ENCODE results near the gene MTMR4.
A peak's percentile ranks its signal among the peaks of the same experiment; 100 is the strongest.
"Not testable (repeated sequence)": the region's sequence is repeated elsewhere in the genome, so short reads cannot be mapped to it uniquely, and the experiment has no call there.

The MTMR4 gene

GRCh38 chr17:58513965-58514769 lies at the start of gene MTMR4:
MTMR4 (minus strand) TSS chr17:58514638; CDS start chr17:58514407, 231 bp downstream.
- peak; percentile 36 for DNase-seq

GRCh38 chr17:58560511-58560910 lies 46.1 kb upstream of the MTMR4 start:
- DNase-seq: no peak

GRCh38 chr17:58557981-58558380 lies 43.5 kb upstream of the MTMR4 start:
- DNase-seq: no peak

- DNase-seq: no peak
Observed at GRCh38 chr17:58556833-58557250, 42.4 kb upstream of the MTMR4 start.

- DNase-seq: not testable (repeated sequence)
Observed at GRCh38 chr17:58555109-58555508, 40.7 kb upstream of the MTMR4 start.

GRCh38 chr17:58541249-58541648 lies 26.8 kb upstream of the MTMR4 start:
- no peak for DNase-seq

GRCh38 chr17:58539698-58540097 lies 25.3 kb upstream of the MTMR4 start:
- DNase-seq: no peak

GRCh38 chr17:58538811-58539409 lies 24.5 kb upstream of the MTMR4 start:
- no peak for DNase-seq

GRCh38 chr17:58537266-58537665 lies 22.8 kb upstream of the MTMR4 start:
- DNase-seq: no peak

GRCh38 chr17:58536542-58536941 lies 22.1 kb upstream of the MTMR4 start:
- DNase-seq: no peak

- no peak for DNase-seq
Observed at GRCh38 chr17:58535431-58535830, 21.0 kb upstream of the MTMR4 start.

- DNase-seq: no peak
Observed at GRCh38 chr17:58534901-58535421, 20.5 kb upstream of the MTMR4 start.

- no peak for DNase-seq
Observed at GRCh38 chr17:58534331-58534730, 19.9 kb upstream of the MTMR4 start.

- DNase-seq: no peak
Observed at GRCh38 chr17:58533616-58534188, 19.3 kb upstream of the MTMR4 start.

GRCh38 chr17:58532555-58532951 lies 18.1 kb upstream of the MTMR4 start:
- DNase-seq: no peak

GRCh38 chr17:58531661-58532554 lies 17.5 kb upstream of the MTMR4 start:
- DNase-seq: no peak

- no peak for DNase-seq
Observed at GRCh38 chr17:58531122-58531521, 16.7 kb upstream of the MTMR4 start.

GRCh38 chr17:58530655-58531054 lies 16.2 kb upstream of the MTMR4 start:
- no peak for DNase-seq

GRCh38 chr17:58529275-58529674 lies 14.8 kb upstream of the MTMR4 start:
- DNase-seq: no peak

GRCh38 chr17:58528443-58528842 lies 14.0 kb upstream of the MTMR4 start:
- no peak for DNase-seq

GRCh38 chr17:58527949-58528348 lies 13.5 kb upstream of the MTMR4 start:
- no peak for DNase-seq

- no peak for DNase-seq
Observed at GRCh38 chr17:58527306-58527705, 12.9 kb upstream of the MTMR4 start.

- DNase-seq: no peak
Observed at GRCh38 chr17:58525239-58525638, 10.8 kb upstream of the MTMR4 start.

Data from SHP77 treated with DMSO at 0.1 percent for 48 hours (cell line).